CD14-positive monocyte (primary cell): ENCODE results near the gene NUBP2. TPM values are rescaled to one million over a fixed set of nuclear protein-coding genes. Genes with fewer than 3 reads are reported as not detected.

Experiments
- DNase-seq, 3 donors: peaks; one replicate each; pipeline ENCODE4 v3.0.0-alpha.2; 2011 to 2022
- H2AFZ ChIP-seq: 2 replicates; pipeline ENCODE4 v1.6.0; 2012; ENCODE audit warnings: mild to moderate bottlenecking, low read depth, low read length, inconsistent platforms; ENCODE audit not compliant: insufficient read depth, poor library complexity, severe bottlenecking
- H3K27ac ChIP-seq, 2 donors: 1 replicate in 1 of 2; 2 replicates in 1 of 2; pipeline ENCODE4 v1.5.1; 2012 to 2013; ENCODE audit warnings: low read length in 2 of 2, control low read depth in 1 of 2, inconsistent platforms in 1 of 2, low read depth in 1 of 2, mild to moderate bottlenecking in 1 of 2
- H3K27me3 ChIP-seq, 2 donors: one replicate each; pipeline versions ENCODE4 v1.6.0 to v1.6.1; 2011 to 2013; ENCODE audit warnings: low read length in 2 of 2; ENCODE audit not compliant: control insufficient read depth in 2 of 2, insufficient read depth in 2 of 2
- H3K36me3 ChIP-seq, 2 donors: replicated peaks in 1 of 2; 1 replicate in 1 of 2; 2 replicates in 1 of 2; pipeline versions ENCODE4 v1.5.1 to v1.6.1; 2012 to 2013; ENCODE audit warnings: low read length in 2 of 2, control low read depth in 1 of 2, inconsistent platforms in 1 of 2, mild to moderate bottlenecking in 1 of 2; ENCODE audit not compliant: insufficient read depth in 2 of 2, control insufficient read depth in 1 of 2
- H3K4me1 ChIP-seq, 2 donors: 1 replicate in 1 of 2; 2 replicates in 1 of 2; pipeline versions ENCODE4 v1.5.1 to v1.6.1; 2012 to 2013; ENCODE audit warnings: low read length in 2 of 2, control low read depth in 1 of 2, inconsistent platforms in 1 of 2, mild to moderate bottlenecking in 1 of 2, moderate library complexity in 1 of 2; ENCODE audit not compliant: insufficient read depth in 2 of 2, control insufficient read depth in 1 of 2
- H3K4me2 ChIP-seq: replicated peaks from 2 replicates; pipeline ENCODE3; 2012; ENCODE audit warnings: low read length, moderate library complexity, mild to moderate bottlenecking; ENCODE audit not compliant: poor library complexity, severe bottlenecking; ENCODE audit errors: extremely low read depth
- H3K4me3 ChIP-seq, 3 experiments: fragments of 200-600 bp in 1 of 3; sonication (generic) in 1 of 3; replicated peaks in 1 of 3; 1 replicate in 2 of 3; 2 replicates in 1 of 3; pipeline ENCODE4 v1.5.1; 2011 to 2013; ENCODE audit warnings: low read length in 3 of 3, mild to moderate bottlenecking in 3 of 3, control low read depth in 2 of 3, low read depth in 2 of 3, inconsistent platforms in 1 of 3, moderate library complexity in 1 of 3
- H3K79me2 ChIP-seq: 2 replicates; pipeline ENCODE4 v1.6.0; 2012; ENCODE audit warnings: mild to moderate bottlenecking, control low read depth, inconsistent platforms, low read length, moderate library complexity; ENCODE audit not compliant: insufficient read depth
- H3K9ac ChIP-seq: 2 replicates; pipeline ENCODE4 v1.6.0; 2017; ENCODE audit warnings: low read length, mild to moderate bottlenecking; ENCODE audit not compliant: insufficient read depth, poor library complexity, severe bottlenecking
- H3K9me3 ChIP-seq, 2 donors: replicated peaks in 1 of 2; 1 replicate in 1 of 2; 2 replicates in 1 of 2; pipeline versions ENCODE4 v1.5.1 to v1.6.1; 2012 to 2013; ENCODE audit warnings: low read length in 2 of 2, control low read depth in 1 of 2; ENCODE audit not compliant: control insufficient read depth in 1 of 2, insufficient read depth in 1 of 2
- H4K20me1 ChIP-seq: 2 replicates; pipeline ENCODE4 v1.6.0; 2012; ENCODE audit warnings: mild to moderate bottlenecking, low read length, control low read depth, moderate library complexity; ENCODE audit not compliant: insufficient read depth
- H3K27ac Mint-ChIP-seq, 7 donors: one replicate each; pipeline ENCODE4 v1.8.0; 2020; ENCODE audit warnings: mild to moderate bottlenecking in 7 of 7, mixed read lengths in 7 of 7, moderate library complexity in 6 of 7, inconsistent platforms in 2 of 7
- H3K27me3 Mint-ChIP-seq, 3 donors: one replicate each; pipeline ENCODE4 v1.8.0; 2021 to 2022; ENCODE audit warnings: low read depth in 3 of 3, mild to moderate bottlenecking in 3 of 3, mixed read lengths in 3 of 3, moderate library complexity in 3 of 3, inconsistent platforms in 1 of 3
- H3K36me3 Mint-ChIP-seq, 2 donors: one replicate each; pipeline ENCODE4 v1.8.0; 2020; ENCODE audit warnings: mixed read lengths in 2 of 2, inconsistent platforms in 1 of 2, mild to moderate bottlenecking in 1 of 2
- H3K4me1 Mint-ChIP-seq: one replicate; pipeline ENCODE4 v1.8.0; 2020; ENCODE audit warnings: mild to moderate bottlenecking, mixed read lengths
- H3K4me3 Mint-ChIP-seq, 2 donors: one replicate each; pipeline ENCODE4 v1.8.0; 2020; ENCODE audit warnings: mild to moderate bottlenecking in 2 of 2, mixed read lengths in 2 of 2, moderate library complexity in 1 of 2
- H3K9me3 Mint-ChIP-seq, 7 donors: one replicate each; pipeline ENCODE4 v1.8.0; 2020 to 2022; ENCODE audit warnings: mixed read lengths in 7 of 7, mild to moderate bottlenecking in 6 of 7, moderate library complexity in 6 of 7, inconsistent platforms in 2 of 7
- WGBS: methylation state at CpG from one replicate; pipeline ENCODE4 v1.1.5; 2013; ENCODE audit warnings: missing lambda C conversion rate; ENCODE audit not compliant: insufficient coverage; 5-methylcytosine and 5-hydroxymethylcytosine counted together
- intact Hi-C, 2 donors: fragments of 100-400 bp; cut with micrococcal nuclease; formaldehyde crosslinking; loops; one replicate each; pipeline versions ENCODE4 v1.15.0 to v1.15.1; 2023
- polyA plus RNA-seq, 3 donors: library from polyadenylated mRNA; depleted of rRNA in 1 of 3; unstranded in 2 of 3; stranded (reverse) in 1 of 3; fragments of 300-500 nt in 2 of 3; fragments of >200 nt in 1 of 3; fragmentation: Illumina TruSeq in 2 of 3; gene quantifications; 1 replicate in 2 of 3; 2 replicates in 1 of 3; pipeline ENCODE4 v1.2.3, GENCODE V29; 2012 to 2021
- TF ChIP-seq, protein P1 (sequence below): fragments of 200-600 bp; IDR thresholded peaks from one replicate; pipeline ENCODE4 v1.8.0; 2022; ENCODE audit warnings: antibody characterized with exemption, mild to moderate bottlenecking

The NUBP2 gene
- polyA plus RNA-seq, 3 donors: 34.4 to 69.5 (median 57.9) TPM

DNA sequence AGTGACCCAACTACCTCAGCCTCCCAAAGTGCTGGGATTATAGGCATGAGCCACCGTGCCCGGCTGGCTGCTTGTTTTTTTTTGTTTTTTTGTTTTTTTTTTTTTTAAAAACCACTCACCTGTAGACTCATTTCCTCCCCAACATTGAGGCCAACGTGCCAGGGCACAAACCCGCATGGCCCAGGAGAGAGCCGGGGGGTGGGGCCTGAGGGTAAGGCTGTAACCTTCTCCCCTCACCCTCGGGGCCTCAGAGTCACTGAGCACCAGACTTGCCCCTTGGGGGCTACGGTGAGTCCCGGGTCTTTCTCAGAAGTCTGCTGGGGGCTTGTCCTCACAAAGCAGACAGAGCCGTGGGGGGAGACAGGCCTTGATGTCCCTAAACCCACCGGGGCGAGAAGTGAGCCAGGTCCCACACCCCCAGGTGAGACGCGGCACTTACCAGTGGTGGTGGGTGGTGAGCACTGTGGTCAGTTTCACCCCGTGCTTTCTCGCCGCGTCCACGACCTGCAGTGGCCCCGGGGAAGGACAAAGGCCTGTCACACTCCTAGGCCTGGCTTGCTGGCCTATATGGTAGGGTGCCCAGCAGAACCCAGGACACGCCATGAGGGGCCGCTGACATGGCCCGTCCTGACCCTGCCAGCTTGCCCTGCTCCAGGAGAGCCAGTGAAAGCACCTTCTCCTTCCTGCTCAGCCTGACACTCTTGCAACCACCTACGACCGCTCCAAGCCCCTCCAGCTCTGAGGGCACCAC is 39.3 kb downstream of the NUBP2 start:
- 100% methylated on average over 14 of the region's 24 CpGs for WGBS
- TF ChIP-seq, protein P1, sequence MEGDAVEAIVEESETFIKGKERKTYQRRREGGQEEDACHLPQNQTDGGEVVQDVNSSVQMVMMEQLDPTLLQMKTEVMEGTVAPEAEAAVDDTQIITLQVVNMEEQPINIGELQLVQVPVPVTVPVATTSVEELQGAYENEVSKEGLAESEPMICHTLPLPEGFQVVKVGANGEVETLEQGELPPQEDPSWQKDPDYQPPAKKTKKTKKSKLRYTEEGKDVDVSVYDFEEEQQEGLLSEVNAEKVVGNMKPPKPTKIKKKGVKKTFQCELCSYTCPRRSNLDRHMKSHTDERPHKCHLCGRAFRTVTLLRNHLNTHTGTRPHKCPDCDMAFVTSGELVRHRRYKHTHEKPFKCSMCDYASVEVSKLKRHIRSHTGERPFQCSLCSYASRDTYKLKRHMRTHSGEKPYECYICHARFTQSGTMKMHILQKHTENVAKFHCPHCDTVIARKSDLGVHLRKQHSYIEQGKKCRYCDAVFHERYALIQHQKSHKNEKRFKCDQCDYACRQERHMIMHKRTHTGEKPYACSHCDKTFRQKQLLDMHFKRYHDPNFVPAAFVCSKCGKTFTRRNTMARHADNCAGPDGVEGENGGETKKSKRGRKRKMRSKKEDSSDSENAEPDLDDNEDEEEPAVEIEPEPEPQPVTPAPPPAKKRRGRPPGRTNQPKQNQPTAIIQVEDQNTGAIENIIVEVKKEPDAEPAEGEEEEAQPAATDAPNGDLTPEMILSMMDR: no peak
- Histone ChIP-seq H3K36me3 (peaks cover 56 to 60% of the 10 kb centered on the region in 2 donors), H3K4me2 (no peak overlapping the region), H3K4me1 (peaks cover 9 to 16% of the 10 kb centered on the region in 2 donors), H2AFZ (no peak overlapping the region), H3K9me3 (no peaks in the 10 kb centered on the region), H3K27me3 (no peaks in the 10 kb centered on the region), H3K27ac (no peak overlapping the region), H4K20me1 (peaks cover 57% of the 10 kb centered on the region), H3K79me2 (peaks cover 33% of the 10 kb centered on the region), H3K4me3 (no peak overlapping the region), H3K9ac (no peak overlapping the region)
- peak overlapping the region in 2 of 7 donors; percentile 58 to 76 for H3K27ac Mint-ChIP-seq
- no peak overlapping the region for H3K4me3 Mint-ChIP-seq
- H3K9me3 Mint-ChIP-seq: no peaks in the 10 kb centered on the region
- no peak for DNase-seq
- peaks cover 27 to 65% of the 10 kb centered on the region in 2 donors for H3K36me3 Mint-ChIP-seq
- intact Hi-C loops: no loop called here
- H3K4me1 Mint-ChIP-seq: peaks cover 13% of the 10 kb centered on the region
- H3K27me3 Mint-ChIP-seq: peaks cover 0 to 3% (median 0%) of the 10 kb centered on the region in 3 donors

DNA sequence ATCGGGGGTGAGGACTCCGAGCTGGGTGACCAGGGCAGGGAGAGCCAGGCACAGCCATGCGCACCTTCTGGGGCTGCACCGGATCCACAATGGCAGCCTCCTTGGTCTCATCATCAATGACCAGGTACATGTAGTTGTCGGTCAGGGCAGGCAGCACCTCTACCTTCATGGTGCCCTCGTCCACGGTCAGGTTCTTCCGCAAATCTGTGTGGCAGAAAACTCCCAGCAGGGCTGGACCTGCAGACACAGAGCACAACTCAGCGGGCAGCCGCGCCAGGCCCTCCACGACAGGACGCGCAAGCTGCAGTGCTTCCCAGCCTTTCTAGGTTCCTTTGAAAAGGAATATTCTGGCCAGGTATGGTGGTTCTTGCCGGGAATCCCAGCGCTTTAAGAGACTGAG is 40.0 kb downstream of the NUBP2 start:
- Mint-ChIP-seq H3K27ac (peak overlapping the region in 1 of 7 donors; percentile 76), H3K4me3 (no peak overlapping the region), H3K36me3 (peaks cover 20 to 57% of the 10 kb centered on the region in 2 donors), H3K9me3 (peaks cover 0 to 2% (median 0%) of the 10 kb centered on the region in 7 donors), H3K27me3 (peaks cover 0 to 3% (median 0%) of the 10 kb centered on the region in 3 donors), H3K4me1 (peaks cover 18% of the 10 kb centered on the region)
- H3K9me3 ChIP-seq: no peaks in the 10 kb centered on the region
- peaks cover 14 to 24% of the 10 kb centered on the region in 2 donors for H3K4me1 ChIP-seq
- peaks cover 40% of the 10 kb centered on the region for H3K79me2 ChIP-seq
- WGBS: over 99% methylated on average over 16 of the region's 16 CpGs
- H2AFZ ChIP-seq: no peak overlapping the region
- no peaks in the 10 kb centered on the region for H3K27me3 ChIP-seq
- no peak for DNase-seq
- intact Hi-C loops: no loop called here
- TF ChIP-seq, protein P1: no peak
- no peak overlapping the region for H3K9ac ChIP-seq
- H3K36me3 ChIP-seq: peaks cover 48 to 52% of the 10 kb centered on the region in 2 donors
- peaks cover 61% of the 10 kb centered on the region for H4K20me1 ChIP-seq
- H3K4me3 ChIP-seq: no peak overlapping the region
- H3K4me2 ChIP-seq: no peak overlapping the region
- no peak overlapping the region for H3K27ac ChIP-seq
